DMS53 treated with DMSO at 0.1 percent for 48 hours (cell line): ENCODE measurements around the gene FAM240A.
"Not testable (repeated sequence)": the region's sequence is repeated elsewhere in the genome, so short reads cannot be mapped to it uniquely, and the experiment has no call there.

Experiments
- DNase-seq: peaks from one replicate; lab custom pipeline; 2025; ENCODE audit not compliant: unreplicated experiment; lab: John Stamatoyannopoulos, UW

FAM240A gene

DNA sequence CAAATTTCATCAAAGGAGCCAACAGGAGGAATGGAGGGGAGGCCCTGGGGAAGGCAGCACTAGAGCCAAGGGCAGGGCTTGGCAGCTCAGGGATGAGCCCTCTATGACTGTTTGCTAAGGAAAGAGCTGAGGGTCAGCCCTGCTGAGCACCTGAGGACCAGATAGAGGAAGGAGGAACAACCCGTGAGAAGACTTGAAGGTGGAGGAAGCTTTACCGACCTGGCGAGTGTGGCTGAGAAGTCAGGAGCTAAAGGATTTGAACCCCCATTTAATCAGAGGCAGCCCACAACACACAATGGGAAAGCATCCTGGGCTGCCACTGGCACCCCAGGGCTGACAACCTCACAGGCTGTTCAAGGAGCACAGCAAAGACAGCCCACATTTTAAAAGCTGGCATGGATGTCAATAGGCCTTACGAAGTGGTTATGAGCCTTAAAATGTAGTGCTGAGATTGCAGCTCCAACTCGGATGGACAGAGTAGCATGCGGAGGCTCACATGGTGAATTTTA lies 25.5 kb upstream of the FAM240A start:
- no peak for DNase-seq

DNA sequence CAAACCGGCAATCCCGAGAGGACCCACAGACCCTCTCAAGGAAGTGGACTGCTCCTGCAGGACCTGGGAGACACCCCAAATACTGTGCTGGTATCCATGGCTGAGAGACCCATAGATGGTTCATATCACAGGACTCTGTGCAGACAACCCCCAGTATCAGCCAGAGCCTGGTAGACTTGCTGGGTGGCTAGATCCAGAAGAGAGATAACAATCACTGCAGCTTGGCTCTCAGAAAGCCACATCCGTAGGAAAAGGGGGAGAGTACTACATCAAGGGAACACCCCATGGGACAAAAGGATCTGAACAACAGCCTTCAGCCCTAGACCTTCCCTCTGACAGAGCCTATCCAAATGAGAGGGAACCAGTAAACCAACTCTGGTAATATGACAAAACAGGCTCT lies 25.1 kb upstream of the FAM240A start:
- not testable (repeated sequence) for DNase-seq

DNA sequence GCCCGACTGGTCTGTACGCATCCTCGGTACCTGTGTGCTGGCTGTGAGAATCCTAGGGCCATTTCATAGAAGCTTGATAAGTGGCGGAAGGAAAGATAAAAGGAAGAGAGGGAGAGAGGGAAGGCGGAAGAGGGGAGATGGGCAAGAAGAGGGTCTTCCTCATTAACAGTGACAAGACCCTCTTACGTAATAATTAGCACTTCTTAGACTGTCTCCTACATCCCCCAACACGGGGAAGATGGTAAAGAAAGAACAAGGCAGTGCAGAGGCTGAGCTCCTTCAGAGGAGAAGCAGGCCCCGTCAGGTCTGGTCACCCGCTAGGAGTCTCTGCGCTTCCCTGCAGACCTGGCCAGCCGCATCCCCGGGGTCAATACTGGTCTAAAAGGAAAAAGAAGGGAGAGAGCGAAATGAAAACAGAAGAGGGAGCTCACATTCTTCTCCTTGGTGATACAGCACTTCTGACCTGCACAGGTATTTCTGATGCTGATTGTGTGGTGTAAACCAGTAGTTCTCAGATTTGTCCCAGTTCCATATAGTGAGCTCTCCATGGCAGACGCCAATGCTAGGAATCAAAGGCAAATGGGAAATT lies 19.0 kb upstream of the FAM240A start:
- DNase-seq, result no peak

DNA sequence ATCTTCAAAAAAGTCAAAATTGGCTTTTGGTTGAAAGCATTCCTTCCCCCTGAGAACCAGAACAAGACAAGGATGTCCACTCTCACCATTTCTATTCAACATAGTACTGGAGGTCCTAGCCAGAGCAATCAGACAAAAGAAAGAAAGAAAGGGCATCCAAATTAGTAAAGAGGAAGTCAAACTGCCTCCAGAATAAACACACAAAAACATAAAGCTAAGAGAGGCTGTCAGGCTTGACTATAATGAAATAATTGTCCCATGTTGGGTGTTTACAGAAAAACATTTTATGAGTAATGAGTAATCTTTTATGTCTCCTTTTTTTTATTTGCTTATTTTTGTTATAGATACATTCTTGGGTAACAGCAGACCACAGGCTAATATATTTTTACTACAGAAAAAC lies 18.3 kb upstream of the FAM240A start:
- DNase-seq, result no peak

- no peak for DNase-seq
These were observed 17.6 kb upstream of the FAM240A start for GRCh38 chr3:46594723-46595122.

DNA sequence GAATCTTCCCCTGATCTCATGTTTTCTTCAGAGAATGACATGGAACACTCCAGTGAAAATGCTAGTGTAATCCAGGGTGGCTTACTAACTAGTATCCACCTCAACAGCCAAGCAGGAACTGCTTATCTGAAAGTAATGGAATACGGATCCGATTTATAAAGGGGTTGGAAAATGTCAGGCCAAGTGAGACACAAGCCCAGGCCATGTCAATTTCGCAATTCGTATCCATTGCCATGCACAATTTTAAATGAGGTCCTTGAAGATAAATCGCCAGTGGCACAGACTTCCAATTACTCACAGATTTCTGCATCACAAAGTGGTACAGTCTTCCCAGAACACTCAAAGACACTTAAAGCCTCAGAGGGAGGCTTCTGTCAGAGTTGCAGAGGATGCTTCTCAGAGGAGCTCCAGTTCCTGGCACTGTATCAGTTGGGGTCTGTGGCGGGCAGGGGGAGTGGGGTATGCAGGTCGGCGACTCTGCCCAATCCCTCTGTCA lies 16.5 kb upstream of the FAM240A start:
- DNase-seq, result no peak

- no peak for DNase-seq
These were observed 12.7 kb upstream of the FAM240A start for GRCh38 chr3:46599590-46599989.

- DNase-seq, result no peak
These were observed 8.8 kb upstream of the FAM240A start for GRCh38 chr3:46603446-46604046.

- no peak for DNase-seq
These were observed 8.2 kb upstream of the FAM240A start for GRCh38 chr3:46604127-46604526.

GRCh38 chr3:46607603-46608028 lies 4.7 kb upstream of the FAM240A start:
- no peak for DNase-seq

DNA sequence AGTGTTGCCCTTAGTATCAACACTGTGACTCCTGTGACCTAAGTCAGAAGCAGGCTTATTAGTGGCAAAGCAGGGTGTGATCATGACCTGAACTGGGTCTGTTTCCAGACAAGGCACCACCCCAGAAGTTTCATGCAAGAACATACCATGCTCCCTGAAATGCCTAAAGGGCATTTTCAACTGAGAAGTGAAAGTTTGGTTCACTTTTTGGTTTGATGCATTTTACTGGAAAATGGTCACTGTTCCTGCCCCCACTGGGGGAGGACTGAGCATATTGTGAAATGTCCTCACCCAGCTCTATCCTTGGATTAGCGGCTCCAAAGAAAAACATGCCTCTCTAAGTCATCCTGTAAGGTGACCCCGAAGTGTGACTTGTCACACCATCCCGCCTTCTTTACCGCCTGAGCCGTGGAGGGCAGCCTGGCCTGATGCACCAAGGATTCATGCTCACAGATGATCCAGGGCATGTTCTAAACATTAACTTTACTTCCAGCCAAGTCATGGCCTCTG lies 3.1 kb upstream of the FAM240A start:
- no peak for DNase-seq

DNA sequence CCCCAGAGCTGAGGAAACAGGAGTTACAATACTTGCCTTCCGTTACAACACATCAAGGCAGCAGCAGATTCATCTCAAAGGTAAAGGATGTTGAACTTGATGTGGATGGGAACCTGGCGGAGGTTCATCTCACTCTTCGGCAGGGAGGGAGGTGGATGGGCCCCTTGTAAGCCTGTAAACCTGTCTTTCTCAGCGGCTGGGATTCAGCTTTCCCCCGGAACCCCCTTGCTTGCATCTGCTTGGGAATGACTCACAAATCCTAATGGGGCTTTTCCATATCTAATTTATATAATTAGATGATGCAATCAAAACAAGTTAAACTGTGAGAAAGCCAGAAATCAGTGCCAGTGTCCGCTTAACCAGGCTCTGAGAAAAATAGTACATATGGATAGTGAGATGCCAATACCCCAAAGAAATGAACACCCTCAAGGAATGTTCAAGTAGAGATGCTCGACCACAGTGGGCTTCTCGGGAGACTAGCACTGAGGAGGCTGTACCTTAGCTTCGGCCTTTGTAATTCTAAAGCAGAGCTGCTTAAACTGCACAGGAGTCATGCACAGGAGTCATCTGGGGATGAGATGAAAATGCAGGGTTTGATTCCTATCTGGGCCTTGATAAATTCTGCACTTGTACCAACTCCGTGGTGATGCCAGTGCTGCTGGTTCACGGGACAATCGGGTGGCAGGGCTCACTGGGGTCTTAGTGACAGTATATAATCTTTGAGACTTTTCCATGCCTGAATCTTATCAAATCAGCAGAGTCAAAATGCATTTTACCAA lies 2.2 kb upstream of the FAM240A start:
- DNase-seq, result no peak

DNA sequence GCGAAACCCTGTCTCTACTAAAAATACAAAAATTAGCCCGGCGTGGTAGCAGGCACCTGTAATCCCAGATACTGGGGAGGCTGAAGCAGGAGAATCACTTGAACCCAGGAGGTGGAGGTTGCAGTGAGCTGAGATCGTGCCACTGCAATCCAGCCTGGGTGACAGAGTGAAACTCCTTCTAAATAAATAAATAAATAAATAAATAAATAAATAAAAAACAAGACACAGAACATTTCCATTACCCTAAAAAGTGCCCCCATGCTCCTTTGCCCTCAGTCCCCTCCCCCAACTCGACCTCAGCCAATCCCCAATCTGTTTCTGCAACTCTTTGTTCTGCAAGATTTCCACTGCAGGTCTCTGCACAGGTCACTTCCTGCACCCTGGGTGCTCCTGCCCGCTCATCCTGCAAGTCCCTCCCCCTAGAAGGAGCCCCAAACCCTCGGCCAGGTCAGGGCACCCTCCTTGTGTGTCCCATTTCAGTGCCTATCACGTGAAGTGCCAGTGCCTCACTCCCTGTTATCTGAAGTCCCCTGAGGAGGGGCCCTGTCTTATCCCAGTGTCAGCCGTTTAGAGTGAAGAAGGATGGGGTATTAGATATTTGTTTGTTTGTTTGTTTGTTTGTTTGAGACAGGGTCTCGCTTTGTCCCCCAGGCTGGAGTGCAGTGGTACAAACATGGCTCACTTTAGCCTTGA lies 1.1 kb downstream of the FAM240A start:
- no peak for DNase-seq

- no peak for DNase-seq
These were observed 2.1 kb downstream of the FAM240A start for GRCh38 chr3:46614431-46614830.

GRCh38 chr3:46615050-46615775 lies 2.9 kb downstream of the FAM240A start:
- no peak for DNase-seq

DNA sequence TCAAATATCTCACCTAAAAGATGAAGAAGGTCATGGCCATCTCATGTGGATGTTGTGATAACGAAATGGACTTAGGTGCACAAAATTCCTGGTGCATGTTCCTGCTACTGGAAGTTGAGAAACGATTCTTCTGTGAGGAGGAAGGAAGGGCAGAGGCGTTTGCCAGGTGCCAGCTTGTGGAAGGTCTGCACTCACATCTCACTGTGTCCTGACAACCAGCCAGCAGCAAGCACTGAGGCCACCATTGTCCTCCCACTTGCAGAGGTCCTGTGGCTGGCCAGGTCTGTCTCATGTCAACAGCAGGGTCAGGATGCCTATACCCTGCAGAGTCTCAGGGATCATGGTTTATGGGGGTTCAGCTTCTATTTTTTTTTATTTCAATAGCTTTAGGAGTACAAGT lies 3.7 kb downstream of the FAM240A start:
- DNase-seq, result no peak

- DNase-seq, result no peak
These were observed 5.6 kb downstream of the FAM240A start for GRCh38 chr3:46617941-46618340.

GRCh38 chr3:46619845-46620778 lies 7.8 kb downstream of the FAM240A start:
- DNase-seq, result no peak

GRCh38 chr3:46624533-46624932 lies 12.2 kb downstream of the FAM240A start:
- DNase-seq, result no peak
